GM12873 (cell line): ENCODE results near the gene LARP4B.

Experiments used
- CTCF ChIP-seq: IDR thresholded peaks from 2 replicates; pipeline ENCODE4 v1.5.1; 2012; ENCODE audit warnings: low read depth, mild to moderate bottlenecking, moderate library complexity, low read length, control low read depth; ENCODE audit not compliant: insufficient read depth; ENCODE audit errors: missing control alignments

Gene LARP4B

GRCh38 chr10:971613-972012 is 40.1 kb upstream of the LARP4B start:
- TF ChIP-seq CTCF = no peak

GRCh38 chr10:971150-971542 is 39.6 kb upstream of the LARP4B start:
- no peak for TF ChIP-seq CTCF

- TF ChIP-seq CTCF = no peak
Measured at GRCh38 chr10:970311-971149, 39.0 kb upstream of the LARP4B start.

- TF ChIP-seq CTCF = no peak
Measured at GRCh38 chr10:969473-970150, 38.1 kb upstream of the LARP4B start.

GRCh38 chr10:968546-969199 is 37.2 kb upstream of the LARP4B start:
- no peak for TF ChIP-seq CTCF

GRCh38 chr10:966466-967235 is 35.1 kb upstream of the LARP4B start:
- no peak for TF ChIP-seq CTCF
